H9 (cell line): Measurements from ENCODE around the gene STK35. TPM values are rescaled to one million over a fixed set of nuclear protein-coding genes. Genes with fewer than 3 reads are reported as not detected.

Experiments
- DNase-seq: peaks from one replicate; pipeline ENCODE4 v3.0.0-alpha.2; 2017
- H2AFZ ChIP-seq: one replicate; pipeline ENCODE4 v1.6.1; 2013; ENCODE audit warnings: mild to moderate bottlenecking, low read length, control low read depth, moderate library complexity
- H2AK5ac ChIP-seq: 2 replicates; pipeline ENCODE4 v1.6.1; 2013; ENCODE audit warnings: low read length, control low read depth, mixed read lengths; ENCODE audit not compliant: insufficient read length
- H2BK120ac ChIP-seq: one replicate; pipeline ENCODE4 v1.6.1; 2013; ENCODE audit warnings: low read depth, mild to moderate bottlenecking, low read length, control low read depth, inconsistent platforms; ENCODE audit not compliant: poor library complexity, severe bottlenecking
- H2BK12ac ChIP-seq: 2 replicates; pipeline ENCODE4 v1.6.1; 2013; ENCODE audit warnings: low read length, control low read depth, mixed read lengths, low read depth; ENCODE audit not compliant: insufficient read length
- H2BK15ac ChIP-seq: 2 replicates; pipeline ENCODE4 v1.6.1; 2013; ENCODE audit warnings: low read depth, low read length, control low read depth
- H2BK20ac ChIP-seq: one replicate; pipeline ENCODE4 v1.6.1; 2013; ENCODE audit warnings: low read depth, mild to moderate bottlenecking, low read length, control low read depth, inconsistent platforms; ENCODE audit not compliant: poor library complexity, severe bottlenecking
- H2BK5ac ChIP-seq: 2 replicates; pipeline ENCODE4 v1.6.1; 2013; ENCODE audit warnings: low read length, control low read depth, mixed read lengths; ENCODE audit not compliant: insufficient read length
- H3K14ac ChIP-seq: 2 replicates; pipeline ENCODE4 v1.6.1; 2013; ENCODE audit warnings: low read length, control low read depth; ENCODE audit not compliant: insufficient read depth
- H3K18ac ChIP-seq: 2 replicates; pipeline ENCODE4 v1.6.1; 2013; ENCODE audit warnings: low read depth, mild to moderate bottlenecking, mixed read lengths, low read length, control low read depth; ENCODE audit not compliant: insufficient read length
- H3K23ac ChIP-seq: 2 replicates; pipeline ENCODE4 v1.6.1; 2013; ENCODE audit warnings: low read length, control low read depth, mixed read lengths, low read depth; ENCODE audit not compliant: insufficient read length
- H3K23me2 ChIP-seq: 2 replicates; pipeline ENCODE4 v1.6.1; 2013; ENCODE audit warnings: low read depth, mild to moderate bottlenecking, mixed read lengths, low read length, control low read depth; ENCODE audit not compliant: insufficient read length, poor library complexity, severe bottlenecking
- H3K27ac ChIP-seq: 2 replicates; pipeline ENCODE4 v1.5.1; 2013; ENCODE audit warnings: low read length, control low read depth, mixed read lengths, low read depth; ENCODE audit not compliant: insufficient read length
- H3K27me3 ChIP-seq: 2 replicates; pipeline ENCODE4 v1.6.1; 2013; ENCODE audit warnings: low read length, control low read depth, inconsistent platforms; ENCODE audit not compliant: insufficient read depth
- H3K4ac ChIP-seq: 2 replicates; pipeline ENCODE4 v1.6.1; 2013; ENCODE audit warnings: low read depth, mild to moderate bottlenecking, control low read depth, inconsistent platforms, low read length, moderate library complexity
- H3K4me1 ChIP-seq: 2 replicates; pipeline ENCODE4 v1.6.1; 2013; ENCODE audit warnings: low read length, control low read depth, inconsistent platforms; ENCODE audit not compliant: insufficient read depth
- H3K4me2 ChIP-seq: 2 replicates; pipeline ENCODE4 v1.6.1; 2013; ENCODE audit warnings: low read length, control low read depth, mixed read lengths; ENCODE audit not compliant: insufficient read length, insufficient read depth
- H3K56ac ChIP-seq: 2 replicates; pipeline ENCODE4 v1.6.1; 2013; ENCODE audit warnings: low read depth, mild to moderate bottlenecking, mixed read lengths, low read length, control low read depth; ENCODE audit not compliant: insufficient read length
- H3K79me1 ChIP-seq: 2 replicates; pipeline ENCODE4 v1.6.1; 2013; ENCODE audit warnings: low read depth, mild to moderate bottlenecking, moderate library complexity, low read length, control low read depth, inconsistent platforms; ENCODE audit not compliant: insufficient read depth, poor library complexity, severe bottlenecking
- H3K79me2 ChIP-seq: 2 replicates; pipeline ENCODE4 v1.6.1; 2013; ENCODE audit warnings: low read length, control low read depth, inconsistent platforms; ENCODE audit not compliant: insufficient read depth
- H3K9ac ChIP-seq: 2 replicates; pipeline ENCODE4 v1.6.1; 2013; ENCODE audit warnings: low read length, control low read depth, mixed read lengths; ENCODE audit not compliant: insufficient read length; ENCODE audit errors: extremely low read depth
- H3K9me3 ChIP-seq: one replicate; pipeline ENCODE4 v1.6.1; 2013; ENCODE audit warnings: low read depth, low read length, inconsistent platforms; ENCODE audit not compliant: control insufficient read depth
- H3T11ph ChIP-seq: one replicate; pipeline ENCODE4 v1.6.1; 2013; ENCODE audit warnings: mild to moderate bottlenecking, low read length, control low read depth, inconsistent platforms
- H4K20me1 ChIP-seq: one replicate; pipeline ENCODE4 v1.6.1; 2013; ENCODE audit not compliant: control insufficient read depth, insufficient read length, insufficient read depth
- H4K5ac ChIP-seq: 2 replicates; pipeline ENCODE4 v1.6.1; 2013; ENCODE audit warnings: low read depth, mild to moderate bottlenecking, mixed read lengths, low read length, control low read depth; ENCODE audit not compliant: insufficient read length
- H4K8ac ChIP-seq: replicated peaks from 2 replicates; pipeline ENCODE4 v1.6.1; 2013; ENCODE audit warnings: low read length, control low read depth, mixed read lengths, low read depth; ENCODE audit not compliant: insufficient read length
- H4K91ac ChIP-seq: 2 replicates; pipeline ENCODE4 v1.6.1; 2013; ENCODE audit warnings: low read depth, mild to moderate bottlenecking, moderate library complexity, mixed read lengths, low read length, control low read depth; ENCODE audit not compliant: insufficient read length
- H3K27ac Mint-ChIP-seq, 3 experiments: 2 replicates in 2 of 3; 3 replicates in 1 of 3; pipeline ENCODE4 v1.8.0; 2020 to 2021; ENCODE audit warnings: mixed read lengths in 3 of 3, mild to moderate bottlenecking in 1 of 3, moderate library complexity in 1 of 3
- H3K27me3 Mint-ChIP-seq: 2 replicates; pipeline ENCODE4 v1.8.0; 2021; ENCODE audit warnings: low read depth, mild to moderate bottlenecking, moderate library complexity, mixed read lengths
- H3K36me3 Mint-ChIP-seq, 3 experiments: 2 replicates in 2 of 3; 3 replicates in 1 of 3; pipeline ENCODE4 v1.8.0; 2020 to 2021; ENCODE audit warnings: low read depth in 3 of 3, mixed read lengths in 3 of 3; ENCODE audit not compliant: insufficient read depth in 1 of 3
- H3K4me1 Mint-ChIP-seq, 2 experiments: 2 replicates each; pipeline ENCODE4 v1.8.0; 2020; ENCODE audit warnings: mixed read lengths in 2 of 2
- H3K4me3 Mint-ChIP-seq, 2 experiments: 2 replicates in 1 of 2; 3 replicates in 1 of 2; pipeline ENCODE4 v1.8.0; 2020 to 2021; ENCODE audit warnings: mild to moderate bottlenecking in 2 of 2, mixed read lengths in 2 of 2, moderate library complexity in 1 of 2
- H3K9me3 Mint-ChIP-seq, 2 experiments: 2 replicates in 1 of 2; 3 replicates in 1 of 2; pipeline ENCODE4 v1.8.0; 2020; ENCODE audit warnings: mild to moderate bottlenecking in 2 of 2, mixed read lengths in 2 of 2, moderate library complexity in 1 of 2
- CTCF ChIP-seq: fragments of 200-600 bp; sonication (generic); conservative IDR thresholded peaks from 3 replicates; pipeline ENCODE4 v1.8.0; 2021; ENCODE audit warnings: antibody characterized with exemption, mild to moderate bottlenecking
- WGBS: extraction: QIAGEN DNeasy Blood & Tissue Kit; methylation state at CpG from one replicate; pipeline ENCODE4 v1.1.7; 2013; ENCODE audit warnings: missing lambda C conversion rate, low lambda C conversion rate, mixed read lengths; ENCODE audit not compliant: insufficient read length; ENCODE audit errors: extremely low coverage; 5-methylcytosine and 5-hydroxymethylcytosine counted together
- total RNA-seq: library from RNA; stranded (reverse); gene quantifications from 2 replicates; pipeline ENCODE4 v1.2.1, GENCODE V29; 2021

The STK35 gene
- total RNA-seq, 1 experiment from 2014 or later: 66.2 TPM

- no CpG with 5 or more reads among the region's 1 CpG for WGBS
- no peak overlapping the region for H3K4me3 Mint-ChIP-seq
- no peak overlapping the region for H3K18ac ChIP-seq
- H2BK15ac ChIP-seq: no peak overlapping the region
- no peak overlapping the region for H2BK12ac ChIP-seq
- H3K4me1 Mint-ChIP-seq: peaks cover 0 to 5% of the 10 kb centered on the region in 2 experiments; a peak in 1 of 4 replicates
- H2BK5ac ChIP-seq: no peak overlapping the region
- TF ChIP-seq CTCF: no peak
- H2BK120ac ChIP-seq: no peak overlapping the region
- no peak overlapping the region for H3T11ph ChIP-seq
- H3K9me3 Mint-ChIP-seq: peaks cover 0 to 9% of the 10 kb centered on the region in 2 experiments; a peak in 3 of 5 replicates
- peaks cover 20% of the 10 kb centered on the region for H3K27me3 Mint-ChIP-seq
- H3K56ac ChIP-seq: no peak overlapping the region
- H3K9ac ChIP-seq: no peak overlapping the region
- no peak overlapping the region for H3K4me2 ChIP-seq
- H3K79me2 ChIP-seq: no peaks in the 10 kb centered on the region
- H3K23me2 ChIP-seq: no peaks in the 10 kb centered on the region
- no peak overlapping the region for H2AFZ ChIP-seq
- H3K23ac ChIP-seq: no peak overlapping the region
- H4K20me1 ChIP-seq: no peaks in the 10 kb centered on the region
- H2BK20ac ChIP-seq: no peak overlapping the region
- H3K4me1 ChIP-seq: no peaks in the 10 kb centered on the region
- no peak overlapping the region for H4K91ac ChIP-seq
- no peak overlapping the region for H3K27ac ChIP-seq
- H3K14ac ChIP-seq: no peak overlapping the region
- H4K5ac ChIP-seq: no peak overlapping the region
- no peaks in the 10 kb centered on the region; the same call in 1 of the 2 replicates for H3K27me3 ChIP-seq
- no peak overlapping the region for H3K27ac Mint-ChIP-seq
- H2AK5ac ChIP-seq: no peak overlapping the region
- no peak overlapping the region for H3K4ac ChIP-seq
- no peak overlapping the region for H4K8ac ChIP-seq
- H3K79me1 ChIP-seq: no peaks in the 10 kb centered on the region
- H3K9me3 ChIP-seq: no peaks in the 10 kb centered on the region
- no peaks in the 10 kb centered on the region; a peak in 1 of 7 replicates for H3K36me3 Mint-ChIP-seq
- DNase-seq: no peak
Observed at GRCh38 chr20:2052741-2053140, 48.9 kb upstream of the STK35 start.
